Chondrocyte (in vitro differentiated cells): Measurements from ENCODE around the gene ECEL1. TPM values are rescaled to one million over a fixed set of nuclear protein-coding genes. Genes with fewer than 3 reads are reported as not detected.

Experiments
- DNase-seq: peaks from one replicate; pipeline ENCODE4 v3.0.0; 2021; ENCODE audit warnings: mixed read lengths, low spot score
- H3K27ac Mint-ChIP-seq: one replicate; pipeline ENCODE4 v1.8.0; 2021; ENCODE audit warnings: mild to moderate bottlenecking, moderate library complexity, mixed read lengths; ENCODE audit not compliant: unreplicated experiment
- H3K27me3 Mint-ChIP-seq: 2 replicates; pipeline ENCODE4 v1.8.0; 2021; ENCODE audit warnings: low read depth, mixed read lengths
- H3K36me3 Mint-ChIP-seq: 2 replicates; pipeline ENCODE4 v1.8.0; 2021; ENCODE audit warnings: low read depth, mixed read lengths
- H3K4me1 Mint-ChIP-seq: 2 replicates; pipeline ENCODE4 v1.8.0; 2021; ENCODE audit warnings: low read depth, mild to moderate bottlenecking, mixed read lengths
- H3K4me3 Mint-ChIP-seq: one replicate; pipeline ENCODE4 v1.8.0; 2021; ENCODE audit warnings: mild to moderate bottlenecking, moderate library complexity, mixed read lengths; ENCODE audit not compliant: unreplicated experiment
- H3K9me3 Mint-ChIP-seq: 2 replicates; pipeline ENCODE4 v1.8.0; 2021; ENCODE audit warnings: low read depth, mixed read lengths
- CTCF ChIP-seq: fragments of 200-600 bp; sonication (generic); IDR thresholded peaks from 2 replicates; pipeline ENCODE4 v1.5.0; 2021; ENCODE audit warnings: antibody characterized with exemption, mild to moderate bottlenecking, moderate library complexity
- total RNA-seq: library from RNA; stranded (reverse); gene quantifications from 3 replicates; pipeline ENCODE4 v1.2.1, GENCODE V29; 2021

ECEL1 gene
- total RNA-seq, 1 donor from 2014 or later = 0.12 TPM

DNA sequence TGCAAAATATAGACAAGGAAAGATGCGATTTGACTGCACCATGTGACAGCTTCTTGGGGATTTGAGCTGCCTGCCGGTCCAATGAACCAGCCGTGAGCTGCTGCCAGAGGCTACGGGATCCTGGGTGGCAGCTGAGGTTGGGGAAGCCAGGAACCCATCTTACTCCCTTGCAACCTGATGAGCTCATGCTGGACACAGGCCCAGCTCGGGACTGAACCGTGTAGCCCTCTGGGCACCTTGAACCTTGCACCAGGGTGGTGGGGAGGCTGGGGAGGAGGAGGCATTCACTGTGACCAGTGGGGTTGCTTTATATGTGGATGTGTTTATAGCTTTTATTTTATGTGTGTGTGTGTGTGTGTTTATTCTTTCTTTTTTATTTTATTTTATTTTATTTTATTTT is 22.6 kb downstream of the ECEL1 start:
- peaks cover 24% of the 10 kb centered on the region for H3K4me1 Mint-ChIP-seq
- no peak for DNase-seq
- no peak overlapping the region for H3K4me3 Mint-ChIP-seq
- no peak for TF ChIP-seq CTCF
- no peaks in the 10 kb centered on the region for H3K36me3 Mint-ChIP-seq
- H3K9me3 Mint-ChIP-seq = no peaks in the 10 kb centered on the region
- H3K27ac Mint-ChIP-seq = no peak overlapping the region
- peaks cover 26% of the 10 kb centered on the region for H3K27me3 Mint-ChIP-seq

DNA sequence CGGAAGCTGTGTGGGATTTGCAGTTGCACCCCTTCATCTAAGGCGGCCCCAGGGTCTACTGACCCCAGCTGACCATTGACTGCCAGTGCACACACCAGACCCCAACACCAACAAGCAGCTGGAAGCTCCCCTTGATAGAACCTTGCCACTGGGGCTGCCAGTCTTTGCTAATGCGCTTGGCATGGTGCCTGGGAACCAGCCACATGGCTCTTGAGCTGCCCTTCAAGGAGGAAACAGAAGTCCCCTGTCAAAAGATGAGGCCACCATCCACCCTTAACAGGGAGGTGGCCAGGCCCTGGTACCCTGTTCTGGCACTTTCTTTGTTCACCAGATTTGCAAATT is 23.1 kb downstream of the ECEL1 start:
- Mint-ChIP-seq H3K36me3 (no peaks in the 10 kb centered on the region), H3K27ac (no peak overlapping the region), H3K4me1 (peaks cover 27% of the 10 kb centered on the region), H3K27me3 (peaks cover 23% of the 10 kb centered on the region), H3K4me3 (no peak overlapping the region), H3K9me3 (no peaks in the 10 kb centered on the region)
- no peak for TF ChIP-seq CTCF
- no peak for DNase-seq

- Mint-ChIP-seq H3K36me3 (no peaks in the 10 kb centered on the region), H3K4me1 (peaks cover 27% of the 10 kb centered on the region), H3K4me3 (no peak overlapping the region), H3K27me3 (peaks cover 17% of the 10 kb centered on the region), H3K9me3 (no peaks in the 10 kb centered on the region), H3K27ac (no peak overlapping the region)
- DNase-seq = no peak
- TF ChIP-seq CTCF = no peak
These were observed 23.7 kb downstream of the ECEL1 start for GRCh38 chr2:232463701-232464543.

GRCh38 chr2:232460171-232460570 is 27.5 kb downstream of the ECEL1 start:
- H3K27me3 Mint-ChIP-seq = peaks cover 6% of the 10 kb centered on the region
- no peaks in the 10 kb centered on the region for H3K36me3 Mint-ChIP-seq
- TF ChIP-seq CTCF = no peak
- H3K27ac Mint-ChIP-seq = no peak overlapping the region
- no peak overlapping the region for H3K4me3 Mint-ChIP-seq
- no peaks in the 10 kb centered on the region for H3K9me3 Mint-ChIP-seq
- peak; percentile 27 for DNase-seq
- peaks cover 27% of the 10 kb centered on the region for H3K4me1 Mint-ChIP-seq

DNA sequence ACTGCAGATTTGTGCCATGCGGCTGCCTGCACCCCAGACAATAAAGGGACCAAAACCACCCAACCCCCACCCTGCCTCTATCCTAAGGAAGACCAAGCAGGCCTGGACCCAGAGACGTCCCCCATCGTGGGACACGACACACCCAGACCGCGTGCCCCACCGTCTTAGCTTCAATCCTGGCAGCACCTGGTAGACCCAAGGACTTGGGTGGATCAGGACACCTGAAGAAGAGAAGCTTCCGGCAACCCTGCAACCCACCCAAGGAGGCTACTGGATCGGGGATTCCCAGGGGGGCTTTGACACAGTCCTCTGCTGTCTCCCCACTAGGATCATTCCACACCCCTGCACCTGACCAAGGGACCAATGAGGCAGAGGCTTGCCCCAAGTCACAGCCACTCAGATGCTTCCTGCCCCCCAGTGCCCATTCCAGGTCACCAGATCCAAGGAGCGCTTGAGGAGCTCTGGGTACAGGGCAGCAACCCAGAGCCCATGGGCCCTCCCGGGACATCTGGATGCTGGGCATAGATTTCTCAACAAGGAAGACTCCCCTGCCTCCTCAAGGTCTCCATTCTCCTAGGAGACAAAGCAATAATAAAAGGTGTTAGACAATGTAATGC is 28.1 kb downstream of the ECEL1 start:
- TF ChIP-seq CTCF = no peak
- peak; percentile 63 for DNase-seq
- Mint-ChIP-seq H3K36me3 (no peaks in the 10 kb centered on the region), H3K9me3 (no peaks in the 10 kb centered on the region), H3K27ac (no peak overlapping the region), H3K4me3 (no peak overlapping the region), H3K4me1 (peaks cover 27% of the 10 kb centered on the region), H3K27me3 (peaks cover 7% of the 10 kb centered on the region)
